ENCODE data around the gene CHMP2B.
"Not testable (repeated sequence)": the region's sequence is repeated elsewhere in the genome, so short reads cannot be mapped to it uniquely, and the experiment has no call there.

Gene CHMP2B

GRCh38 chr3:87227835-87228144, 681 bp downstream of the CHMP2B start:
- TF ChIP-seq CTCF (IDR thresholded peaks at IDR 0.05; ENCODE audit: extremely low read depth, missing control alignments) = no peak
- DNase-seq (ENCODE audit: low spot score) = peak; percentile 2

DNA sequence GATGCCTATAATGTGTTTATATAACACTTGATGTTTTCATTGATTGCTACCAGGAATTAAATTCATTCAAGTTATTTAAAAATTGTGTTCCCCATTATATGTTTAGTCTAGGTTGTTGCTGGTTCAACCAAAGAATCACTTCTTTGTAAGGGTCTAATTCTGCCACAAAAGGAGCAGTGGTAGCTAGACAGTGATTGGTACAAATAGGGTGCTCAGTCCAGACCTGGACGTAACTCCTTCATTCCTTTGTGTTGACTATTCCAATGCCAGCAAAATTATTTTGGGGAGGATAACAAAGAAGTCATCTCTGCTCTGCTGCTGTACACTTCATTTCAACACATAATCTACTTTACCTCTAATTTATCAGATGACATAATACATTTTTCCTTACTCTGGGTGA, 1.2 kb downstream of the CHMP2B start:
- no peak for DNase-seq (ENCODE audit: low spot score)
- no peak for TF ChIP-seq CTCF (IDR thresholded peaks at IDR 0.05; ENCODE audit: extremely low read depth, missing control alignments)

DNA sequence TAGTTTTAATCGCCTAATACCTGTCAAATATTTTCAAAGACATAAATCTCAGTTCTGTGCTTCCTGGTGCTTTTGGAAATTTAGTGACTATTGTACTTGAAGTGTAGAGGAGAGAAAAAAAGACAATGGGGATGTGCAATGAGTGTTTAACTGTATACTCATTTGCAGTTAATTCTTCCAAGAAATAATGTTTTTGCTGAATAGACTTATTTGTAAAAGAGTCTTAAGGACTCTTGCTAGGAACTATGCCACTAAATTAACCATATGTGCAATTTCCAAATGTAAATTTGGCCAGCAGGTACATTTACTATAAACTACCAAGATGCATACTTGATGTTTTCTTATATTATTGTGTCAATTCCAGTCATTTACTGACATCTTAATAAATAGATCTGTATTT, 2.0 kb downstream of the CHMP2B start:
- DNase-seq (ENCODE audit: low spot score) = no peak
- TF ChIP-seq CTCF (IDR thresholded peaks at IDR 0.05; ENCODE audit: extremely low read depth, missing control alignments) = no peak

- TF ChIP-seq CTCF (IDR thresholded peaks at IDR 0.05; ENCODE audit: extremely low read depth, missing control alignments) = no peak
- DNase-seq (ENCODE audit: low spot score) = no peak
These were observed 6.7 kb downstream of the CHMP2B start for GRCh38 chr3:87233805-87234204.

- no peak for TF ChIP-seq CTCF (IDR thresholded peaks at IDR 0.05; ENCODE audit: extremely low read depth, missing control alignments)
These were observed 9.0 kb downstream of the CHMP2B start for GRCh38 chr3:87236093-87236492.

DNA sequence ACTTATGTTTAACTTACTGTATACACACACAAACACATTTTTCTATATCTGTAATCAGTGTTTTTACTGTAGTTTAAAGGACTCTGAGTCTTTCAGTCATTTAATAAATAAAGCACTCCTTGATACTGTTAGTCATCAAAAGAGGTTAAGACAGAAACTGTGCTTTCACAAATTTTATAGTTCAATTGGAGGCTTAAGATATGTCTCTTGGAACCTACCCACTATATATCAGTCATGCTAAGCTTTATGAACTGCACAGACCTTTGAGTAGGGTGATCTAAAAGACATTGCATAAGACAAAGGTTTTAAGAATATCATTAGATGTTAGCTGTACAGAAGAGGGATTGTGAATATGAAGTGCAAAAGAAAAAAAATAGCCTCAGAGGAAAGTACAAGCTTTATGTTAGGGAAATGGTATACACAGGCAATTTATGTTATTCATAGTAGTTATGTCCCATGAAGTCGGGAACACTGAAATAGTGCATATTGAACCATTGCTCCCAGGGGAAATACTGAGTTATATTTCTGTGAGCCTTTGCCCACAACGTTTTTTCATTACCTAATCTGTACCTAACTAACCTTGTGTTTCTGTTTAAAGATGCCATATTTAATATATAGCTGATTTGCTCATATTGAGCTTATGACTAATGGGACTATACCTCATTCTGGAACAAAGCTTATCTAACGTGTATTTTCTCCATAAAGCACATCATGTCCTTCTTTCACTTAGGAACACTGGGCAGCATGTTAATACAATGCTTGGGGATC, 19.7 kb downstream of the CHMP2B start:
- TF ChIP-seq CTCF (IDR thresholded peaks at IDR 0.05; ENCODE audit: extremely low read depth, missing control alignments) = no peak

More at GRCh38 chr3:87236093-87236492, 9.0 kb downstream of the CHMP2B start:
- no peak for DNase-seq (ENCODE audit: low spot score)

DNA sequence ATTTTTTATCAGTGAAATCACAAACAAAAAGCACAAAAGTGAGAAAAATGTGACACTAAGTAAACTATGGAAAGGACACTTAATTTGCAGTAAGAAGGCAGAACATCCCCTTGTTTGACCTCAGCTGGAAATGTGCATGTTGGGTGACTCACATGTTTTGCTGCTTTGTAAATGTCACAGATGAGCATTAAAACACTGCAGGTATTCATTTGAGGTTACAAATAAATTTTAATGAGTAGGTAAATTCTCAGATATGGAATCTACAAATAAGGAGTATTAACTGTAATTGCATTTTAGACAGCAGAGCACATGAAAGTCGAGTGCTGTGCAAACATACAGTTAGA, 20.3 kb downstream of the CHMP2B start:
- no peak for TF ChIP-seq CTCF (IDR thresholded peaks at IDR 0.05; ENCODE audit: extremely low read depth, missing control alignments)
- DNase-seq (ENCODE audit: low spot score) = no peak

More for the DNA sequence above, 19.7 kb downstream of the CHMP2B start:
- no peak for DNase-seq (ENCODE audit: low spot score)

GRCh38 chr3:87248231-87248630, 21.1 kb downstream of the CHMP2B start:
- not testable (repeated sequence) for DNase-seq (ENCODE audit: low spot score)

Measured in GM20000 (cell line).